HG03571 (cell line): ENCODE data around the gene FAM185A.
"Not testable (repeated sequence)": the region's sequence is repeated elsewhere in the genome, so short reads cannot be mapped to it uniquely, and the experiment has no call there.

Experiments used
- ATAC-seq: cut with Tn5 transposase; IDR thresholded peaks from one replicate; pipeline ENCODE4 v1.9.1; 2021; ENCODE audit not compliant: unreplicated experiment

FAM185A gene

DNA sequence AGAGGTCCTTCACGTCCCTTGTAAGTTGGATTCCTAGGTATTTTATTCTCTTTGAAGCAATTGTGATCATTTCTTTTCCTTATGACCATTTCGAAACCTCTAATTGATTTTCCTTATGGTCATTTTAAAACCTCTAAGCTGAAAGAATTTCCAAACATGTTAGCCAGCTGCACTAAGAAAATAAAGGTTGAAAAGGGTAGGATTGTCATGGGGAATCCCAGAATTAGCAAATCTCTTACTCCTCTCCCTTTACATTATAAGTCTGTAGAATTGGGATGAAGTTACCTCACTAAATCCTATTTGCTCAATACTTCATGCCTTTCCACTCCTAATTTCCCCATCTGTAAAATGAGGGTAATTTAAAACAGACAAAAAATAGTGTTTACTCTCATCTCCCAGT lies 79.5 kb downstream of the FAM185A start:
- ATAC-seq = no peak

DNA sequence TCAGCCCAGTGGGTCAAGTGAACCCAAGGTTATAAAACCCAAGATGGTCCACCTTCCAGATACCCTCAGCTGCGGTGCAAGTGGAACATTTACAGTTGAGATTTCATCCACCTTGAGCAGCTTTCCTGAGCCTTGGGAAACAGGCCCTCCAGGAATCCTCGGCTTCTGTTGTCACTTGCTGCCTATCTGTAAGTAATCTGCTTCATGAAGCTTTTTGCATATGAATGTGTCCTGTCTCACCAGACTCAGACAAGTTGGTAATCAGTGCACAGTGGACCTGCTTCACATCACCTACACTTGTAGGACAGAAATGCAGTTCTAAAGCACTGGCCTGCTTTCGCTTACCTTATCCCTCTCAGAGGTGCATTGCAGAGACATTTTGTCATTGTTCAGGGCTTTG lies 80.3 kb downstream of the FAM185A start:
- ATAC-seq = no peak

DNA sequence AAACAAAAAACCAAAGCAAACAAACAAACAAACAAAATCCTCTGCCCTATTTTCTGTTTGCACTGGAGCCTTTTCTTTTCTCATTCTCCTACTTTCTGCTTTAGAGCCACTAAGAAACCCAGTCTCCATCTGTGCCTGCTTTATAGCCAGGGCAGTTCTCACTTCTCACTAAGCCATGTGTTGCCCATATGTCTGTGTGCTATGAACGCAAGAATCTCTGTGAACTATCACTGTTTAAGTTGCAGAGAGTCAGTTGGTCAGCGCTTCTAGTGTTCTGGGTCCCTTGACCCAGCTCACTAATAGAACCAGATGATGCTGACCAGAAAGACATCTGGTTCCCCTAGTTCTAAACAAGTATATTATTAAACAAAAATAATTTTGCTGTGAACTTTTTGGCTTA lies 81.4 kb downstream of the FAM185A start:
- ATAC-seq = no peak

DNA sequence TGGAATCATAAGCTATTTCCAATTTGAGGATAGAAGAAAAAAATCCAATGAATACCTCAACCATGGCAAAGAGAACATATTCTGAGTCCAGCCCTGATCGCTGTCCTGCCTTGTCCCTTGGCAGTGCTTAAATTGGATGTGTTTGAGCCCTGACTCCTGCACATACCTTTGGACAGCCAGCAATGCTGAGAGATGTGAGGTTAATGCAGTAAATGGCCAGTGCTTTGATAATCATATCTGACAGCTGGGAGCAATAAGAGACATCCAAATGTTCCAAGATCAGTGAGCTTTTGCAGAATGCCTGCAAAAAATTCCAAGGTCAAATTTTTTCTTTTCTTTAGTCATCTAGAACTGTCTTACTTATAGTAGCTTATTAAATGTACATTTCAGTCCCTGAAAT lies 83.9 kb downstream of the FAM185A start:
- ATAC-seq = no peak

DNA sequence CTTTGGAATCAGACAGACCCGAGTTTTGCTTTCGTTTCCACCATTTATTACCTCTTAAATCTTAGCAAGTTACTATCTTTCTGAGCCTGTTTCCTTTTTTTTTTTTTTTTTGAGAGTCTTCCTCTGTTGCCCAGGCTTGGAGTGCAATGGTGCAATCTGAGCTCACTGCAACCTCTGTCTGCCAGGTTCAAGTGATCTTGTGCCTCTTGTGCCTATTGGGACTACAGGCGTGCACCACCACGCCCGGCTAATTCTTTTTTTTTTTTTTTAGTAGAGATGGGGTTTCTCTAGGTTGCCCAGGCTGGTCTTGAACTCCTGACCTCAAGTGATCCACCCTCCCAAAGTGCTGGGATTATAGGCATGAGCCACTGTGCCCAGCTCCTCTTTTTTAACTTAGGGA lies 84.5 kb downstream of the FAM185A start:
- ATAC-seq = no peak

DNA sequence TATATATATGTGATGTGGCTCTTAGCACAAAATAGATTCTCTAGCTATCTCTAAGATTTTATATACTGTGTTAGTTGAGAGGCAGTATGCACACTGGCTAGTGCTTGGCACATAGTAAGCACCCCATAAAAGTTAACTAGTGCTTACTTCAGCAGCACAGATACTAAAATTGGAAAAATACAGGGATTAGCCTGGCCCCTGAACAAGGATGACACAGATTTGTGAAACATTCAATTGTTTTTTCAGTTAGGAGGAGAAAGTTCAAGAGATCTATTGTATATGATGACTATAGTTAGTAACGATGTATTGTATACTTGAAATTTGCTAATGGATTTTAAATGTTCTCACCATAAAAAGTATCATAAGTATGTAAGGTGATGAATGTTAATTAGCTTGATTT lies 85.7 kb downstream of the FAM185A start:
- ATAC-seq = no peak

DNA sequence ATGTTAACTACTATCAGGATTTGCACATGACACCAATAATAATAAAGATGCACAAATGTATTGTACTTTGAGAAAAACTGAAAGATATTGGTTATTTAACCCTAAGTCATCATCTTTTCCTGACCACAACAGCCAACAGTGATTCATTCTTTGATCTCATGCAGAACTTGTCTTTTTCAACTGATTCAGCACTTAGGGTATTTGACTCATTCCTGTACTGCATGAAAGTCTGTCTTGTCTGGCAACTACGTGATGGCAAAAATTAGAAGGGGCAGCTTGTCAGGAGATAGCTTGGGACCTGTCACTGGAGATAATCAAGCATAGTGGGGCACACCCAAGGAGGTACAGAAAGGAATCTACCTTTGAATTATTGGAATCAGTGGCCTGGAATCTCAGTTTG lies 86.2 kb downstream of the FAM185A start:
- no peak for ATAC-seq

DNA sequence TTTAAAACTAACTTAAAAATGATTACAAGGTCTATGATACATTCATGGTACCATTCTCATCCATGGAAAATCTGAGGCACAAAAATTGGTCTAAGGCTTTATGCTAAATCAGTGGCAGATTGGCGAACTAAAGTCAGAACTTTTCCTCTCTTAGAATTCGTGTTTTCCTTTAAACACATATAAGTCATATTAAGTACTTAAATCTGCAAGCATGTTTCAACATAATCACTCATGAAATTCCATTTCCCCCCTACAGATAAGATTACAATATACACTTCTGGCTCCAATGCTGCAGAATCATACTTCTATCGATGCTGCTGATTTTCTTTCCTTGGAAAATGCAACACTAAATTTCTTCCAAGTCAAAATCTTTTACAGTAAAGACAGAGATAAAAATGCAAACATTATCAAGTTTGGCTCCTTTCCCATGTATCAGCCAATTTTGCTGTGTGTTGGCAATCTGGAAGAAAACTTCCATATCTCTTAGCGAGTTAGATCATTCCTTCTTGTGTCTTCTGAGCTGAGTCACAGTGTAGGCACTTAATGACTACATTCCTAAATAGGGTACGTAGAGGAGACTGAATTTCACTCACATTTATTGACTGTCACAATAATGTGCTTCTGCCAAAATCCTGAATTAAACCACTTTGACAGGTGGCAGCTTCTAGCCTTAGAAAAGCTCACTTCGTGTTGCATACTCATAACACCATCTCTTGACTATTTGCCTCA lies 87.6 kb downstream of the FAM185A start:
- ATAC-seq = no peak

DNA sequence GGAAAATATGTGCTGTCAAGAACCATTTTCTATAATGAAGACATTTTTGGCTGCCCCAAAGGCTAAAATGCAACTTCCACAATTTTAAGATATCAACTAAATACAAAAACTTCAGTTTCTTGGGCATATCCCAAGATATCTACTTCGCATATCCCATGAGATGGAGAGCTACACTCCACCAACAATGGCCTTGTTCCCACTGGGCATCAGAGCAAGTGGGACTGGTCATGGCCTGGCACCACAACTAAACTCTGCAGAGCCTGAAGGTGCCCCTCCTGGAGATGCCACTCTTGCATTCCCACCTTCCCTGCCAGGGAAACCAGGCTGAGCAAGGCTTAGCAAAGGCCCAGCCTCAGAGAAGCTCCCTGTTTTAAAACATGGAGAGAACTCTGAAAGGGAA lies 88.2 kb downstream of the FAM185A start:
- ATAC-seq = no peak

DNA sequence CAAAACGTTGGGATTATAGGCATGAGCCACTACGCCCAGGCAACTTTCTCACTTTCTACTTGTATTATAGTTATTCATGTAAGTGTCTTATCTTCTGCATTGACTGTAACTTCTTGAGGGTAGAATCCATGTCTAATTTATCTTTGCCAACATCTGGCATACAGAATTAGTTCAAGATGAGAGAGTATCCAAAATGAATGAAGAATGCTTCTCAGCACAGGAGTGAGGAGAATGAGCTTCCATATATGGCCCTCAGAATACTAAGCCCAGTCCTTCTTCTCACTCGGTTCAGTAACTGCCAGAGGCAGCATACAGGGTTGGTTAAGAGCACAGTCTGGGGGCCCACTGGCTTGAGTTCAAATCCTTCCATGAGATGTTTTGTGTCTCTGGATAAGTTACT lies 89.0 kb downstream of the FAM185A start:
- ATAC-seq = no peak

DNA sequence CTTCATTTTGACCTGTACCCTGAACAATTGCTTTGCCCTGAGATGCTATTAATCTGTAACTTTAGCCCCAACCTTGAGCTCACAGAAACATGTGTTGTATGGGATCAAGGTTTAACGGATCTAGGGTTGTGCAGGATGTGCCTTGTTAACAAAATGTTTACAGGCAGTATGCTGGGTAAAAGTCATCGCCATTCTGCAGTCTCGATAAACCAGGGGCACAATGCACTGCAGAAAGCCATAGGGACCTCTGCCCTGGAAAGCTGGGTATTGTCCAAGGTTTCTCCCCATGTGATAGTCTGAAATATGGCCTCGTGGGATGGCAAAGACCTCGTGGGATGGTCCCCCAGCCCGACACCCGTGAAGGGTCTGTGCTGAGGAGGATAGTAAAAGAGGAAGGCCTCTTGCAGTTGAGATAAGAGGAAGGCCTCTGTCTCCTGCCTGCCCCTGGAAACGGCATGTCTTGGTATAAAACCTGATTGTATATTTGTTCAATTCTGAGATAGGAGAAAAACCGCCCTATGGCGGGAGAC lies 89.8 kb downstream of the FAM185A start:
- not testable (repeated sequence) for ATAC-seq

DNA sequence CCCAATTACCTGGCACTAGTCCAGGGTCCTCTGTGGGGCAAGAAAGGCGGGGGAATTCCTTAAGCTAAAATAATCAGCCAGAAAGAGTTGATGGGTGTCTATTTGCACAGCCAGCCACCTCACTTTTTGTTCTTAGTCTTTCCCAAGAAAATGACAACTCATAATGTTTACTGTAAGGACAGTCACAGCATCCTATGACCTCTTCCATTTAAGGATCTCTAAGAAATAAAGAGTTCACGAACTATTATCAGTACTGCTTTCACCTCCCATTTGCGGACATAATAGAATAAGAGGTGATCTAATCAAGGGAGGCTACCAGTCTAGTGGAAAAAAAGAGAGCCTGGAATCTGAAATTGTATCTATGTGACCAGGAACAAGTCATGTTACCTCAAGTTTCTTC lies 91.6 kb downstream of the FAM185A start:
- ATAC-seq = no peak

DNA sequence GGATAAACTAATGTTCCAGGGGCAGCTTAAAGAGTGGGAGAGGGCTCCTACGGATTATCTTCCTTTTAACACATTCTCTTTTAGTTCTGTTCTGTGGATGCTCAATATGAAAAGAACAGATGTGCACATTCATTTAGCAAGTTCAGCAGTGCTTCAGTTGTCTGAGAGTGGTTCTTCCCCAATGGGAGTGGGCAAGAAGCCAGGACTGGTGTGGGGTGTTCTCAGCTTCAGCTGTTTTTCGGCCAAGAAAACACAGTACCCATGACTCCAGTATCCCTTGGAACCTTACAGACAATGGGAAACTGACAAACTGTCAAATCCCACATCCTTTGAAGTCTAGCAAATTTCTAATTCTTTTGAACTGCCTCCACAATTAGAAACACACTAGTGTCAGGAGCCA lies 92.5 kb downstream of the FAM185A start:
- ATAC-seq = no peak

DNA sequence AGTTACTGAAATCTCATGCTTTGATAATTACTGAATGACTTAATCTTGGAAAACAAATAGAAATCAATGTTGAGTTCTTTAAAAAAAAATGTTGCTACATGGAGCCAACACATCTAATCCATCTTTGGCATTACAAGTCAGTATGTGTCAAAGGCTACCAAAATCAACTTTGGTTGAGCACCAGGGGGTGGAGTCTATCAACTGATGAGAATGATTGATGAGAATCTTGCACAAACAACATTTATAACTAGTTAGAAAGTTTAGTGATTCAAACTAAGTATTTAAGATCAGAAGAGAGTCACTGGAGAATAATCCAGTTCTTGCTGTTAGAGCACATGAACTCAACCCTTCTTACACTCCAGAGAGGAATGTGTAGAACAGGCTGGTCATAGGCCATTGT lies 93.5 kb downstream of the FAM185A start:
- ATAC-seq = no peak

DNA sequence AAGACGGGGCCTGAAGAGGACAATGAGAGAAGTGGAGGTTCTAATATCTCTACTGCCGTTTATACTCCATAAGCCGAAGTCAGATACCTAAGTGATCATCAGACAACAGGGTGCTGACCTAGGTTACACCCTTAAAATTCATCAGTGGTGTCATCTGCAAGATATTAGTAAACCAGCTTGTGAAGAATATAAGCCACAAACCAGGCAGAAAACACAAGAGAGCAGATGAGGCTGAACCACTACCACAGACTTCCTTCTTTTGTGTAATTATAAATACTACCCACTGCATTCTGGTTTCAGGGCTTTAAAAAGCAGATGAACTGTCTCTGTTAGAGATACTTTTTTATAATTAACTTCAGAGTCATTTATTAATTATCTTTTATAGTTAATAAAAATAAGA lies 95.1 kb downstream of the FAM185A start:
- ATAC-seq = peak; percentile 47

DNA sequence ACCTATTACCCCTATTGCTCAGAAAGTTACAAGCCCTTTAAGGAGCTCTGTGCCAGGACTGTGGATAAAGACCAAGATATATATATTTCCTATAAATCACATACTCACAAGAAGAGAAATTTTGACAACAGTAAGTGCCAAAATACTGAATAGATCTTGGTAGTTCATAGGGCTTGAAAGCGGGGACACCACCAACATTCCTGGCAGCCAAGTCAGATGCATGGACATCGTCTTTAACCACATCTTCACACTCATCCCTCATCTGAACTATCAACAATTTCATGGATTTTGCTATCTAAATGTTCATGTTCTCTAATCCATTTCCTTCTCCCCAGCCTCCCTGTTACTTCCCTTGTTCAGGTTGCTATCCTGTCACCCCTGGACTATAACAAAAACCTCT lies 96.5 kb downstream of the FAM185A start:
- no peak for ATAC-seq

DNA sequence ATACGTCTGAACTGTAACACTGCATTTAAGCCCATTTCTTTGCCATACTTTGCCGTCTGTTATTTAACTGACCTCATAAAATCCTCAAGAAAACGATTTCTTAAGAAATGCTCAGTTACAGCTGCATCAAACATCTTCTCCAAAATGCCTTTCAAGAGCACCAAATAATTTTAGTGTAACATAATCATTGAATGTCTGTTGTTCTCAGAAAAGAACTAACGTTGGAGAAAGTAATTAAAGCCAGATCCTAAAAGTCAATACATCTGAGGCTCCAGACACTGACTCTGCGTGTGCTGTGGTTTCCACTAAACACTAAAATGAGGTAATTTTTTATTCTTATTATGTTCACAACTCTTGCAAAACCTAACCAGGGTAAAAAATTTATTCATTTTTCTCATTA lies 100.3 kb downstream of the FAM185A start:
- ATAC-seq = no peak

DNA sequence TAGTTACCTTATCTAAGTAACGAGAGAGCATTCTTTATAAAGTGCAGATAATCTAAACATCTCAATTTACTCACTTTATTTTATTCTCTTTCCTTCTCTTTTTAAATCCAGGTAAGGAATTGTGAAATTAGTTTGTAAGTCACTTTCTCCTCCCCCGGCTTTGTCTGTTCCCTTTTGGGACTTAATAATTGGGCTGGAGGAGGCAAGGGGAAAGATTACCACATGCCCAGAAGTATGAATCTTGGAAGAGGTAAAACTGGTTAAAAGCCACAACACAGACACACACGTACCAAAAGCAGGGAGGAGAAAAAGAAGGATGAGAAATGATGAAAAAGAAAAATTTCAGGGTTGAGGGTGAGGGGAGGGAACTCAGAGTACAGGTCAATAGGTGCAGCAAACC lies 100.7 kb downstream of the FAM185A start:
- no peak for ATAC-seq

DNA sequence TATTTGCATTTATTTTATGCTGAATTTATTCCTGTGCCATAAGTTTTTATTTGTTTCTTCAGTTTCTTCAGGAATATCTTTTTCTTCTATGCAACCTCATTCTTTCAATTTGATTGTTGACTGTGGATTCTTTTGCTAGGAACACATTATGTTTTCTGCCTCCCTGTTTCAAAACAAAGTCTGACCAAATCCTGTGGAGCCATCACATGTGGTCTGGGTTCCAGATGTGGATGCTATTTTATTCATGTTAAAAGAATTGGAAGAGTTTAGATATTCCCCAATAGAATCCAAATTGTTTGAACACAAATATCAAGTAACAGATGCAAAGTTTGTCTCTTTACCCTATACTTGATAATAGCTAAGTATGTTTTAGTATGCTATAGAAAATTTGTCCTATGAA lies 107.2 kb downstream of the FAM185A start:
- no peak for ATAC-seq
